ENCODE data around the gene DLGAP1. TPM values are rescaled to one million over a fixed set of nuclear protein-coding genes. Genes with fewer than 3 reads are reported as not detected.
"Not testable (repeated sequence)": the region's sequence is repeated elsewhere in the genome, so short reads cannot be mapped to it uniquely, and the experiment has no call there.

The DLGAP1 gene
- total RNA-seq, 2 experiments from 2014 or later, result not detected

GRCh38 chr18:3704556-3705344, 750.4 kb downstream of the DLGAP1 start:
- POLR2A ChIA-PET, result no interaction called here
- Mint-ChIP-seq H3K27me3 (peaks cover 25% of the 10 kb centered on the region), H3K36me3 (no peaks in the 10 kb centered on the region), H3K4me3 (no peak overlapping the region), H3K9me3 (no peaks in the 10 kb centered on the region), H3K27ac (no peak overlapping the region), H3K4me1 (peaks cover 3% of the 10 kb centered on the region)
- no peak for DNase-seq
- no peak for ATAC-seq (ENCODE audit: low read depth)

GRCh38 chr18:3703732-3704176, 751.4 kb downstream of the DLGAP1 start:
- peaks cover 21% of the 10 kb centered on the region for H3K27me3 Mint-ChIP-seq
- H3K4me1 Mint-ChIP-seq, result no peaks in the 10 kb centered on the region
- no peaks in the 10 kb centered on the region for H3K36me3 Mint-ChIP-seq
- ATAC-seq (ENCODE audit: low read depth) (no peak), DNase-seq (no peak)
- H3K4me3 Mint-ChIP-seq, result no peak overlapping the region
- no peaks in the 10 kb centered on the region for H3K9me3 Mint-ChIP-seq
- no peak overlapping the region for H3K27ac Mint-ChIP-seq
- POLR2A ChIA-PET, result no interaction called here

GRCh38 chr18:3699707-3700567, 755.2 kb downstream of the DLGAP1 start:
- ATAC-seq (ENCODE audit: low read depth); H3K4me1 Mint-ChIP-seq; POLR2A ChIA-PET; H3K4me3 Mint-ChIP-seq; H3K27ac Mint-ChIP-seq; H3K9me3 Mint-ChIP-seq; H3K36me3 Mint-ChIP-seq; DNase-seq: not testable (repeated sequence)
- peaks cover 31% of the 10 kb centered on the region for H3K27me3 Mint-ChIP-seq

- not testable (repeated sequence) for DNase-seq, H3K36me3 Mint-ChIP-seq
These were observed 760.9 kb downstream of the DLGAP1 start for GRCh38 chr18:3694030-3694778.

GRCh38 chr18:3693410-3693809, 761.7 kb downstream of the DLGAP1 start:
- H3K4me1 Mint-ChIP-seq, result no peaks in the 10 kb centered on the region
- peaks cover 4% of the 10 kb centered on the region for H3K9me3 Mint-ChIP-seq
- no peak overlapping the region for H3K27ac Mint-ChIP-seq
- no peak for ATAC-seq (ENCODE audit: low read depth)
- H3K36me3 Mint-ChIP-seq, result no peaks in the 10 kb centered on the region
- DNase-seq, result no peak
- H3K27me3 Mint-ChIP-seq, result peaks cover 13% of the 10 kb centered on the region
- H3K4me3 Mint-ChIP-seq, result no peak overlapping the region
- POLR2A ChIA-PET, result no interaction called here

More at GRCh38 chr18:3694030-3694778, 760.9 kb downstream of the DLGAP1 start:
- POLR2A ChIA-PET; H3K27ac Mint-ChIP-seq; H3K9me3 Mint-ChIP-seq; H3K4me1 Mint-ChIP-seq; ATAC-seq (ENCODE audit: low read depth); H3K4me3 Mint-ChIP-seq: not testable (repeated sequence)
- H3K27me3 Mint-ChIP-seq, result peaks cover 15% of the 10 kb centered on the region

GRCh38 chr18:3692691-3693090, 762.4 kb downstream of the DLGAP1 start:
- ATAC-seq (ENCODE audit: low read depth) (no peak), DNase-seq (no peak)
- H3K27me3 Mint-ChIP-seq, result peaks cover 9% of the 10 kb centered on the region
- no peak overlapping the region for H3K4me3 Mint-ChIP-seq
- no peaks in the 10 kb centered on the region for H3K4me1 Mint-ChIP-seq
- POLR2A ChIA-PET, result no interaction called here
- H3K36me3 Mint-ChIP-seq, result no peaks in the 10 kb centered on the region
- peaks cover 4% of the 10 kb centered on the region for H3K9me3 Mint-ChIP-seq
- no peak overlapping the region for H3K27ac Mint-ChIP-seq

- Mint-ChIP-seq H3K4me1 (no peaks in the 10 kb centered on the region), H3K27me3 (peaks cover 5% of the 10 kb centered on the region), H3K36me3 (no peaks in the 10 kb centered on the region), H3K4me3 (no peak overlapping the region), H3K27ac (no peak overlapping the region), H3K9me3 (peaks cover 2% of the 10 kb centered on the region)
- ATAC-seq (ENCODE audit: low read depth), result no peak
- POLR2A ChIA-PET, result no interaction called here
- no peak for DNase-seq
These were observed 762.9 kb downstream of the DLGAP1 start for GRCh38 chr18:3692113-3692621.

GRCh38 chr18:3691705-3692104, 763.4 kb downstream of the DLGAP1 start:
- Mint-ChIP-seq H3K4me1 (no peaks in the 10 kb centered on the region), H3K27me3 (peaks cover under 1% of the 10 kb centered on the region), H3K4me3 (no peak overlapping the region), H3K9me3 (peaks cover 2% of the 10 kb centered on the region), H3K36me3 (no peaks in the 10 kb centered on the region), H3K27ac (no peak overlapping the region)
- POLR2A ChIA-PET, result no interaction called here
- ATAC-seq (ENCODE audit: low read depth) (no peak), DNase-seq (no peak)

- POLR2A ChIA-PET, result no interaction called here
- Mint-ChIP-seq H3K27ac (no peak overlapping the region), H3K36me3 (no peaks in the 10 kb centered on the region), H3K4me1 (no peaks in the 10 kb centered on the region), H3K4me3 (no peak overlapping the region), H3K27me3 (no peaks in the 10 kb centered on the region), H3K9me3 (peaks cover 2% of the 10 kb centered on the region)
- no peak for ATAC-seq (ENCODE audit: low read depth)
- no peak for DNase-seq
These were observed 764.4 kb downstream of the DLGAP1 start for GRCh38 chr18:3690764-3691066.

- POLR2A ChIA-PET, result no interaction called here
- no peak for ATAC-seq (ENCODE audit: low read depth)
- no peaks in the 10 kb centered on the region for H3K4me1 Mint-ChIP-seq
These were observed 764.9 kb downstream of the DLGAP1 start for GRCh38 chr18:3689986-3690763.

GRCh38 chr18:3689091-3689490, 766.0 kb downstream of the DLGAP1 start:
- ATAC-seq (ENCODE audit: low read depth), result no peak

More at GRCh38 chr18:3689986-3690763, 764.9 kb downstream of the DLGAP1 start:
- DNase-seq, result no peak
- Mint-ChIP-seq H3K9me3 (peaks cover 2% of the 10 kb centered on the region), H3K27ac (no peak overlapping the region), H3K36me3 (no peaks in the 10 kb centered on the region), H3K27me3 (no peaks in the 10 kb centered on the region), H3K4me3 (no peak overlapping the region)

GRCh38 chr18:3688690-3689089, 766.4 kb downstream of the DLGAP1 start:
- no peak for ATAC-seq (ENCODE audit: low read depth)
- no peak for DNase-seq
- POLR2A ChIA-PET, result no interaction called here
- Mint-ChIP-seq H3K4me3 (no peak overlapping the region), H3K27ac (no peak overlapping the region), H3K4me1 (no peaks in the 10 kb centered on the region), H3K9me3 (no peaks in the 10 kb centered on the region), H3K27me3 (no peaks in the 10 kb centered on the region), H3K36me3 (no peaks in the 10 kb centered on the region)

More at GRCh38 chr18:3689091-3689490, 766.0 kb downstream of the DLGAP1 start:
- no peaks in the 10 kb centered on the region for H3K36me3 Mint-ChIP-seq
- H3K27ac Mint-ChIP-seq, result no peak overlapping the region
- H3K27me3 Mint-ChIP-seq, result no peaks in the 10 kb centered on the region
- no peaks in the 10 kb centered on the region for H3K9me3 Mint-ChIP-seq
- H3K4me3 Mint-ChIP-seq, result no peak overlapping the region
- no peak for DNase-seq
- POLR2A ChIA-PET, result no interaction called here
- H3K4me1 Mint-ChIP-seq, result no peaks in the 10 kb centered on the region

GRCh38 chr18:3683483-3683882, 771.6 kb downstream of the DLGAP1 start:
- ATAC-seq (ENCODE audit: low read depth) (no peak), DNase-seq (no peak)
- no peaks in the 10 kb centered on the region for H3K36me3 Mint-ChIP-seq
- H3K9me3 Mint-ChIP-seq, result peaks cover 11% of the 10 kb centered on the region
- POLR2A ChIA-PET, result no interaction called here
- H3K27ac Mint-ChIP-seq, result no peak overlapping the region
- peaks cover 2% of the 10 kb centered on the region for H3K27me3 Mint-ChIP-seq
- no peak overlapping the region for H3K4me3 Mint-ChIP-seq
- no peaks in the 10 kb centered on the region for H3K4me1 Mint-ChIP-seq
